ENCODE measurements around the gene SERTAD1.
"Not testable (repeated sequence)": the region's sequence is repeated elsewhere in the genome, so short reads cannot be mapped to it uniquely, and the experiment has no call there.

The SERTAD1 gene

DNA sequence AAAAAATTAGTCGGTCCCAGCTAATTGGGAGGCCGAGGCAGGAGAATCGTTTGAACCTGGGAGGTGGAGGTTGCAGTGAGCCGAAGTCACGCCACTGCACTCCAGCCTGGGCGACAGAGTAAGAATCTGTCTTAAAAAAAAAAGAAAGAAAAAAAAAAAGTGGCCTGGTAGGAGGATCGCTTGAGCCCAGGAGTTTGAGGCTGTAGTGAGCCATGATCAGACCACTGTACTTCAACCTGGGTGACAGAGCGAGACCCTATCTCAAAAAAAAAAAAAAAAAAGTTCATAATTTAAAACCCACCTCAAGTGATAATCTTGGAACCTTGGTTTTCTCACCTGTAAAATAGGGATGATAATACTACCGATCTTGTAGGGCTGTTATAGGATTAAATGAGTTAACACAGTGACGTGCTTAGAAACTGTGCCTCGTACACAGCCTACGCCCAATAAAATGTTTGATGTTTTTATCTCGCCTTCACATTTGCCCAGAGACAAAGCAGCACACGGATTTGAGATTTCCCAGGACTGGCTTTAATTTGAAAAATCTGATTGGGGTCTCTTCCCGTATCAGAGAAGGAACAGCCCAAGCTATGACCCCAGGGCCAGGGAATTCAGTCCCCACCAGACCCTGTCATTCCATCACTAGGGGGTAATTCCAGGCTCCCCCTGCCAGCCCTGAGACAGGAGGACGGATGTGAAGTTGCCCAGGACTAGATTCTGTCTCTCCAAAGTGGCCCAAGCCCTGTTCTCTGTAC is 3.6 kb downstream of the SERTAD1 start:
- no peak for DNase-seq (ENCODE audit: low read depth)

DNA sequence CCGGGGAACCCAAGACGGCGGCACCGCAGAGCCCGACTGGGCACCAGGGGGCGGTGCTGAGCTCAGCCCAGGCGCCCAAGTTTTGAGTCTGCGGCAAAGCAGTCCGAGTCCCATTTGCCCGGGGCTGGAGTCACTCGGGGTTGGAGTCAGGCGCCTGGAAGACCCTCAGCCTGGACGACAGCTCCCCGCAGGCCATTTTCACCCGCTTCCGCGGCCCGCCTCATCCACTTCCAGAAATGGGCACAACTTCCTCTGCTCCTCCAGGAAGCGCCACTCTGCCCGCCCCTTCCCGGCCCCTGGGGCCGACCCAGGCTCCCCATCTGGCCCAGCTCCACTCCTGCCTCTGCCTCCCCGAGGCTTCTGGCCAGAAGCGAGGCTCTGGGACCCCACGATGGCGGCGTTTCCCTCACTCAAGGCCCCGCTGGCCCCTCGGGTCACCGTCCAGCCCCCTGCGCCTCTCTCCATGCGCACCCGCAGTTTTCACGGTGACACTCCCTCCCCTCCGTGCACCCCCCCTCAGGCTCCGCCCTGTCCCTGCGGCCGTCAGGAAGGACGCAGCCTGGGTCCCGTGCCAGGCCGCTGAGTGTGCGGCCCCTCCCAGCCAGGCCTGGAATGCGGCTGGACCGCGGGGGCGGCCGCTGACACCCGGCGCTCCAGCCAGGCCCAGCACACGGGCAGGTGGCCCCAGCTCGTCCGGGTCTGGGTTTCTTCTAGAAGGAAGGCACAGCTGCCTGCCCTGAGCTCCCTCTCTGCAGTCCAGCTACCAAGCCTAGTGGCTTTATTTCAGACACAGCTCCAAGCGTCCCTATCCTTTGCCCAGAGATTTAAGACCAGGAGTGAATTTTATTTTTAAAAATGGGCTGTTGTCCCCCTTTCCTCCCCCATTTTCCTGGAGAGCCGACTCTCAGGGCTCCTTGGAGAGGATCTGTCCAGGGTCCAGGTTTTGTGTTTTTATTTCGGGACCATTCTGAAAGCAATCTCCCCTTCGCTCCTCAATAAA is 4.7 kb downstream of the SERTAD1 start:
- DNase-seq (ENCODE audit: low read depth) = peak; percentile 86

DNA sequence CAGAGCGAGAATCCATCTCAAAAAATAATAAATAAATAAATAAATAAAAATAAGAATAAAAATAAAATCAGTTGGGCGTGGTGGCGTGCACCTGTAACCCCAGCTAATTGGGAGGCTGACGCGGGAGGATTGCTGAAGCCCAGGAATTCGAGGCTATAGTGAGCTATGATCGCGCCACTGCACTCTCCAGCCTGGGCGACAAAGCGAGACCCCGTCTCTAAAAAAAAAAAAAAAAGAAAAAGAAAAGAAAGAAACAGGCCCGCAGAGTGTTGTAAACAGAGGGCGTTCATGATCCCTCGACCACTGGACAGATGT is 5.4 kb downstream of the SERTAD1 start:
- no peak for DNase-seq (ENCODE audit: low read depth)

DNA sequence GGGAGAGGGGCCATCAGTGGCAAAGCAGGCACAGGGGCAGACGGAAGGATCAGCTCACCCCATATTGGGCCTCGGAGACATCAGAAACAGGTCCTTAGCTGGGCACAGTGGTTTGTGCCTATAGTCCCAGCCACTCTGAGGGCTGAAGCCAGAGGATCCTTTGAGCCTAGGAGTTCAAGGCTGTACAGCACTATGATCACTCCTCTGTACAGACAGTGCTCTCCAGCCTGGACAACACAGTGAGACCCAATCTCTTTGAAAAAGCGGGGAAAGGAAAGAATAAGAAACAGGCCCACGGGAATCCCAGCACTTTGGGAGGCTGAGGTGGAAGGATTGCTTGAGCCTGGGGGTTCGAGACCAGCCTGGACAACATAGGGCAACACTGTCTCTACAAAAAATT is 6.0 kb downstream of the SERTAD1 start:
- no peak for DNase-seq (ENCODE audit: low read depth)

DNA sequence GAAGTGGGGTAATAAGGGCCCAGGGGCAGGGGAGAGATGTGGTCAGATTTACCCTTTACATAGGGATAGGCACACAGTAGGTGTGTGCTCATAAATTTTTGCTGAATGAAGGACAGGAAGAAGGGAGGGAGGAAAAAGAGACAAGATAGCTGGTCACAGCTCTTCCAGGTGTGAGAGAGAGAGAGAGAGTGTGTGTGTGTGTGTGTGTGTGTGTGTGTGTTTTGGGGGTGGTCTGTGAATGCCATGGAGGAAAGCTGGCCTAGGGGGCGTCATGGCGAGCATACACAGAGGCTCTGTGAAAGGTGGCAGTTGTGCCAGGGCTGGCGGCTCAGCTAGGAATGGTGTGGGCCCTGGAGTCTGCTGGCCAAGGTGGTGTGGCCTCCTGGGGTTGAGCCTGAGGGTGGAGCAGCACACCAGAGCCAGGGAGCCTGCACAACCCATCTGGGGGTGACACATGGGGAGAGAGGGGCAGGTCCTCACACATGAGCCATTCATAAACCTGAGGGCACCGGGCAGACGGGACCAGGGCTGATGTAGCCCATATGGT is 6.7 kb downstream of the SERTAD1 start:
- no peak for DNase-seq (ENCODE audit: low read depth)

DNA sequence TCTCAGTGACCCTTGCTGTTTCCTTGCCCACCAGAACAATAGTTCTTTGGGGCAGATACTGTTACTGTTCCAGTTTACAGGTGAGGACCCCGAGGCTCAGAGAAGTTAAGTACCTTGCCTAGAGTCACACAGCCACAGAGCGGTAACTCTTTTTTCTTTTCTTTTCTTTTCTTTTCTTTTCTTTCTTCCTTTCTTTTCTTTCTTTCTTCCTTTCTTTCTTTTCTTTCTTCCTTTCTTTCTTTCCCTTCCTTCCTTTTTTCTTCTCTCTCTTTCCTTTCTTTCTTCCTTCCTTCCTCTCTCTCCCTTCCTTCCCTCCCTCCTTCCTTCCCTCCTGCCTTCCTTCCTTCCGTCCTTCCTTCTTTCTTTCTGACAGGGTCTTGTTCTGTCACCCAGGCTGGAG is 7.8 kb downstream of the SERTAD1 start:
- no peak for DNase-seq (ENCODE audit: low read depth)

DNA sequence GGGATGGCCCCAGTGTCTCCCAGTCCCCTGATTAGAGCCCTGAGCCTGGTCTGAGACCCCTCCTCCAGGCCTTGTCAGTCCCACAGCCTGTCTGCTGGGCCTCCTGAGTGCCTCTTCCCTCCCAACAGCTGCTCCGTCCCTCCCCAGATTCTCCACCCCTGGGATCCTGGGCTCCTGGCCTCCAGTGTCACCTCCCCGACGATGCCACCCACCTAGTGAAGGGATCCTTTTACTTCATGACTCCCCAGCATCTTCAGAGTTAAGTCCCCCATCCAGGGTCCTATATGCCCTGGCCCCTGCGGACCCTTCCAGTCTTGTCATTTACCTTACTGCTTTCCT is 8.2 kb downstream of the SERTAD1 start:
- DNase-seq (ENCODE audit: low read depth) = no peak

DNA sequence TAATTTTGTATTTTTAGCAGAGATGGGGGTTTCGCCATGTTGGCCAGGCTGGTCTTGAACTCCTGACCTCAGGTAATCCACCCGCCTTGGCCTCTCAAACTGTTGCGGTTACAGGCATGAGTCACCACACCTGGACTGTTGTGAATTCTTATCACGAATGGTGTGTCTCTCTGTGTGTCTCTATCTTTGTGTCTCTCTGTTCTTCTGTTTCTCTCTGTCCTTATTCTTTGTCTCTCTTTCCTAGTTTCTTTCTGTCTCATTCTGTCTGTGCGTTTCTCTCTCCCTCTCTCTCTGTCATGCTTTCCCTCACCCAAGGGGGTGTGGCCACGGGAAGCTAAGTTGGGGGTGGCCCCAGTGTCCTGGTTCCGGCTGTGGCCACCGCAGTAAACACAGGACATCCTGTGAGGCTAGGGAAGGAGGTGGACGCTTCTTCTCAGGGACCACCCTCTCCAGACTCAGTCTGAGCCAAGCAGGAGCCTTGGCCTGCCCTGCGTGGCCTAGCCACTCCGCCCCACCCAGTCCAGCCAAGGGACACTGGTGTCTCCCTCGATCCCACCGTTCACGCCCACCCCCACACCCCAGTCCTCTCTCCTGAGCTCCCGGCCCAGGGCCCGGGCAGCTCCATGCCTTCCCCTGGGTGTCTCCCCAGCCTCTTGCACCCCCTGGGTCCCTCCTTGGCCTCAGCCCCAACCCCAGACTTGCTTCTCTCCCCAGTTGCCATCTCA is 8.7 kb downstream of the SERTAD1 start:
- no peak for DNase-seq (ENCODE audit: low read depth)

DNA sequence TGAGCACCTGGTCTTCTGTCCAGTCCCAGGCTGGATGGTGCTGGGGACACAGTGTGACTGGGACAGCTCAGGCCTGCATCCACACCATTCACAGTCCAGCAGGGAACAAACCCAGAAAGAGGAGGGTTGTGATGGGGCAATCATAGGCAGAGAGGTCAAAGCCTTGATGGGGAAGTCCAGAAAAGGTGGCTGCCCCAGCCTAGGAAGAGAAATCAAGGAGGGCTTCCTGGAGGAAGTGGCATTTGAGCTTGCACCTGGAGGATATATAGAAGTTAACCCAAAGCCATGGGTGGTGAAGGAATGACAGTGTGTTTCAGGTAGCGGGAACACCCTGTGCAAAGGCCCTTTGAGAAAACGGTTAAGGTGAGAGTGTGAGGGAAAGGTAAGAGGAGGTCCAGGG is 10.0 kb downstream of the SERTAD1 start:
- no peak for DNase-seq (ENCODE audit: low read depth)

DNA sequence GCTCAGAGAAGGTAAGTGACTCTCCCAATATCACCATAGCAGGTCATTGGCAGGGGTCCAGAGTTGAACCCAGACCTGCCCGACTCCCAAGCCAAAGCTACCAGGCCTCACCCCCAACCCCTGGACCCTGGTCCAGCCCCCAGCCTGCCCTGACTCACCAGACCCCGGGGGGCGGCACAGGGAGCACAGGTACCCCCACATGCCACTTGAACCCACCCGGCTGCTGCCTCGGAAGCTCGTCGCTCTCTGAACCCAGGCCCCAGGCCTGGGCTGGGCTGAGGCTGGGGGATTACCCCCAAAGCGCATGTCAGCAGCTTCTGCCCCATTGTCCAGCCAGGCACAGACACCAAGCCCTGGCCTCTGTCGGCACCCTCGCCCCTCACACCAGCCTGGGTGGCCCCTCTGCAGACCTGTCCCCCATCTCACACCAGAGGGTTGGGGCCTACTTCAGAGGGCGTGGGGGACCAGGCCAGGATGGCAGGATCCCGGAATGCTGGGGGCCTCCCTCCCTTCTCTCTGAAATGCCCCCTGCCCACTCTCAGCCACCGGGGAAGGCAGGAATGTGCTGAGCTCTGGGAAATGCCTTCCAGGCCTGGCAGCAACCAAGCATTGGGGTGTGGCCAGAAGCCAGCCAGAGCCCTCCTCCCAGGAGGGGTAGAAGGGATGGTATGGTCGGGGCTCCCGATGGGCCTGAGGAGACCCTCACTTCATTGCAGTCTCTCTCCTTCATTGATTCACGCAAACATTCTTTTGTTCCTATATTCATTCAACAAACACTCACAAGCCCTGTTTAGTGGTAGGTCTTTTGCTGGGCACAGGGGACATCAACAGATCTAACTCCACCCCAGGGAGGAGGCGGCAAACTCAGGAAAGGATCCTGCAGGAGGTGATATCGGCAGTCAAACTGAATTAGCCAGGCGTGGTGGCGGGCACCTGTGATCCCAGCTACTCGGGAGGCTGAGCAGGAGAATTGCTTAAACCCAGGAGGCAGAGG is 11.0 kb downstream of the SERTAD1 start:
- no peak for DNase-seq (ENCODE audit: low read depth)

DNA sequence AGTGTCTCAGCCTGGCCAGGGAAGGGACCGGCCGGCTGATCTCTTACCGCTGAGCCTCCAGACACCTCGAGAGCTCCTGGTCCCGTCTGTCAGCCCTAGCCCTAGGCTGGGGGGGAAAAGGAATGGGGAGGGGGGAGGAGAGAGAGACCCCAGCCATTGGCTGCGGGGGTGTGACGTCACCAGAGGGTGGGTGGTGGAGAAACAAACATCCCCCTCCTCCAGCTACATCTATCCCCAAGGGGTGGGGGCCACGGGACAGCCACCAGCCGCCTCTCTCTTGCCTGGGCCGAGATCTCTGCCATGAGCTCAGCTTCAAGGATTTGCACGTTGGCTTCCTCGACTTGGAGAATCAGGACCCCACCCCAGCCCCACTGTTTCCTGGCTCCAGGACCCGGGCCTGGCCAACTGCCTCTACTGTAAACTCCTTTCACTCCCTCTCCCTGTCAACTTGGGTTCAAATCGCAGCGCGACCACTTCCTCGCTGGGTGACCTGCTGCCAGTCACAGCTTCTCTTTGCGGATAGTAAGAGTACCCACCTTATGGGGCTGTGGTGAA is 12.4 kb downstream of the SERTAD1 start, which contains the start of gene PRX:
Gene PRX (minus strand): TSS at position 88 of the 555 bp plus-strand sequence. CDS start 5,446 bp downstream, outside the sequence.
- DNase-seq (ENCODE audit: low read depth) = no peak

DNA sequence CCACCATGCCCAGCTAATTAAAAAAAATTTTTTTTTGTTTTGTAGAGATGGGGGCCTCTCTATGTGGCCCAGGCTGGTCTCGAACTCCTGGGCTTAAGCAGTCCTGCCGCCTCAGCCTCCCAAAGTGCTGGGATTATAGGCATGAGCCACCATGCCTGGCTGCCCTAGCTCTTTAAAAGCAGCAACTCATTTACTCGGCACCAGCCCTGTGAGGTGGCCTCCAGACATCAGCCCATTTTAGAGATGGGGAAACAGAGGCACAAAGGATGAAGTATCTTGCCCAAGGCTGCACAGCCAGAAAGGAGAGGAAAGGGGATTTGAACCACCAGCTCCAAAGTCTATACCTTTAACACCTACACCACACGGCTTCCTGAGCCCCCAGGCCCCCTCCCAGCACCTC is 12.9 kb downstream of the SERTAD1 start:
- no peak for DNase-seq (ENCODE audit: low read depth)

DNA sequence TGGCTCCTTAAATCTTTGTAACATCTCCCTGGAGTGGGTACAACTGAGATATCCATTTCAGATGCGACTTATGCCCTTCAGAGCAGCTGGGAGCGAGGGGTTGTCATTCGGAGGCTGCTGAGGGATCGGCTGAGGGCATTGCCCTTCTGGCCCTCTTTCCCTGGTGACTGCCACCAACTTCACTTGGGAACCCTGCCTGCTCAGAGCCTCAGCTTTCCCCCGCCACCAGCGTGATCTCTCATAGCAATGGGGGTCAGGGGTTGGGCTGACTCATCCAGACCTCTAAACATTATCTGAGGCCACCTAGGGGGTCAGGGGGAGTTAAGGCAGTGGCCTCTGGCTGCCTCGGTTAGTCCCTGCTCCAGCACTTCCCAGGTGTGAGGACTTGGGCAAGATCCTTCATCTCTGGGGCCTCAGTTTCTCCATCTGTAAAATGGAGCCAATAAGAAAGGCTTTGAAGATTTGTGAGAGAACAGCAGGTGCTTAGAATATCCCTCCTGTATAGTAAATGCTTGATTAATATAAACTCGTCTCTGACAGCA is 13.8 kb downstream of the SERTAD1 start:
- DNase-seq (ENCODE audit: low read depth) = no peak

DNA sequence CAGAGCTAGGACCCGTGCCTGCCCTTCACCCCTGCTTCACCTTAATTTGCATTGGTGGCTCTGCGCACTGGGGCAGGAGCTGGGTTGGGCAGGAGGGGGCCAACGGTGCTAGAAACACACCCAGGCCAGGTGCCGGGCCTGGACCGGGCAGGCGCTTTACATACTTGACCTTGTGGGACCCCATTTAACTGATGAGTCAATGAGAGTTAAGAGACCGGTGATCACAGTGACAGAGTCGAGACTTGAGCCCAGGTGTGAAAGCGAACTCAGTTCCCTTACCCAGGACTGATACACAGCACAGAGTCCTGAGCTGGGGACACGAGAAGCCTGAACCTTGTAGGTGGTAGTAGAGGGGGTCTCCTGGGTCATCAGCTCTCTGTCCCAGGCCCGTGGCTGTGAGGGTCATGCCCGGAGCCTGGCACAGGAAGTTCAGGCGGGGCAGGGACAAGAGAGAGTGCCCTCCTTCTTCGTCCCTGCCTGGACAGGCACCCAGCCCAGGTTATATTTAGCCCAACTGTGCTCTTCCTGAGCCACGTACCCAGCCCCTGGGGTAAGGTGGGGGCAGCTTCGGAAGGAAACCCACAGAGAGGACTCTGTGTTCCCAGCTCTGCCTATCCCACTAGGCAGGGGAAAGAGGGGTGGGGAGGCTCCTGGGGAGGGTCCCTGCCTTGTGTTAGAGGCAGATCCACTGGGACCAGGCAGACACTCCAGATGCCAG is 14.5 kb downstream of the SERTAD1 start:
- no peak for DNase-seq (ENCODE audit: low read depth)

DNA sequence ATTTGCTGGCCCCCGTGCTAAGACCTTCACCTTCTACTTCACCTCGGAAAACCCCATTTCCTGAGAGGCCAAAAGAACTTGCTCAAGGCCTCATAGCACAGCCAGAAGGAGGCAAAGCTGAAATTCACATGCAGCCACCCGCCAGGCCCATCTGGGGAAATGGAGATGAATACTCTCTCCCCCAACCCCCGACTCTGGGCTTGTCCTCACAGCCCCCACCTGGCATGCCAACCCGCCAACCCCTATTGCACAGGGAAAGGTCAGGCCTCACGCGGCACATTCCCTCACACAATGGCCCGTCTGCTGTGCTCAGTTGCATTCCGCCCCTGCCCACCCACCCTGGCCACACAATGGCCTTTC is 15.8 kb downstream of the SERTAD1 start:
- no peak for DNase-seq (ENCODE audit: low read depth)

DNA sequence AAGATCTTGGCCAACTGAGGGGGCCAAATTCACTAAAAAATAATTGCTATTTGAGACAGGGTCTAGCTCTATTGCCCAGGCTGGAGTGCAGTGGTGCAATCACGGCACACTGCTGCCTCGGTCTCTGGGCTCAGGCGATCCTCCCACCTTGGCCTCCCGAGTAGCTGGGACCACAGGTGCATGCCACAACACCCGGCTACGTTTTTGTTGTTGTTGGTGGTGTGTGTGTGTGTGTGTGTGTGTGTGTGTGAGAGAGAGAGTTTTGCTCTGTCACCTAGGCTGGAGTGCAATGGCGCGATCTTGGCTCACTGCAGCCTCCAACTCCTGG is 17.2 kb downstream of the SERTAD1 start:
- not testable (repeated sequence) for DNase-seq (ENCODE audit: low read depth)

DNA sequence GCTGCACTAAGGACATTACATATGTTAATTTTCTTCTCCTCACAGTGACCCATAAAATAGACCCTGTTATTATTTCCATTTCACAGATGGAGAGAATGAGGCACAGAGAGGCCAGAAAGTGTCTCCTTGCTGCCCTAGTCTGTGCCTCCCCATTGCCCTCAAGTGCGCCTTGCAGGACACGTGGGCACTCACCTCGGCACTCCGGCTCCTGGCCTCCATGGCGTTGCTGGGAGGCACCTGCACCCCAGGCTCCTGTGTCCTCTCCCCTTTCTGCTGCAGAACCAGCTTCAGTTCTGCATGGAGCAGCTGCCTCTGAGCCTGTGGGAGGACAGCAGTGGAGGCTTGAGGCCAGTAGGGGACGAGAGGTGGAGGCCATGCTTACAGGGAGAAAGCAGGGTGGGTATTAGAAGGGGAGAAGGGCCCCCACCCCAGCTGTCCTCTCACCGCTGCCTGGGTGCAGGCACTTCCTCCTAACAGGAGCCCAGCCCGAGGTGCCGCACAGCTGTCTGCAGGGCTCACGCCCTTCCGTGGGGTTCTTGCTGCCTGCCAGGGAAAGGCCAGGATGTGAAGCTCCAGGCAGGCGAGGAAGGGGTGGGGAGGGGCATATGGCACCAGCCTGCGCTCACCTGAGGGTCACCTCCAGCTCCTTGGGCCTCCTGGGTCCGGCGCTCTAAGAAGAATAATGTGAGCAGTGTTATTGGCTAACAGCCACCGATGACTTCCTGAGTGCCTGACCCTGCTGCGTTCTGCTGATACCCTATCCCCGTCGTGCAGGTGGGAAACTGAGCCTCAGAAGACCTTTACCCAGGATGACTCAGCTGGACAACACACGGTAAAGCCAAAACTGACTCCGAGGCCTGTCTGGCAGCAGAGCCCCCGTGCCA is 17.8 kb downstream of the SERTAD1 start:
- no peak for DNase-seq (ENCODE audit: low read depth)

DNA sequence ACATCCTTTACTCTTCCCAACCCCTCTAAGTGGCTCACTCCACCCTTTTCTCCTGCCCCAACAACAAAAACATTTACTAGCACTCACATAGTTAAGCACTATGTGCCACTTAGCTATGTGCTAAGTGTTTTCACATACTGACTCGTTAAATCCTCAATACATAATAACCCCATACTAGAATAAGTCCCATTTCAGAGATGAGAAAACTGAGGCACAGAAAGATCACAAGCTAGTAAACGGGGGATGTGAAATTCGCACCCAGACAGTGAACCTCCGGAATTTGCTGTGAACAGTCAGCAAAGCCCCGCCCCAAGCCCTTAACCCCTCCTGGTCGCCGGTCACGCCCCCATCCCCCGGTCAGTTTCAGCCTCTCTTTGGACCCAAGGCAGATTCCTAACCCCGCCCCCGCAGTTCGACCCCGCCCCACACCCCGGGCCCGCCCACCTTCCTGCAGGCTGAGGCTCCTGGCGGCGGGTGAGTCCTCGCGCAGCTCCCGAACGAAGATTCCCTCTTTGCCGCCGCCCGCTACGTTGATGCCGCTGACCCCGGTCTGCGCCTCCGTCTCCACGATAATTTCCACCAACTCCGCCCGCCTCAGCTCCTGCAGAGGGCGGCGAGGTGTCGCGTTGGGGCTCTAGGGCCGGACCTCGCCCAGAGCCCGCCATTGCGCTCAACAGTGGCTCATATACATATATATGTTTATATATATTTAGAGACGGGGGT is 22.4 kb downstream of the SERTAD1 start:
- peak; percentile 78 for DNase-seq (ENCODE audit: low read depth)

Data from fibroblast of the conjunctiva (primary cell).